HG02610 (cell line): ENCODE measurements around the gene TAF1B.

ENCODE experiments used
- ATAC-seq: cut with Tn5 transposase; IDR thresholded peaks from one replicate; pipeline ENCODE4 v1.9.1; 2021; ENCODE audit warnings: mild to moderate bottlenecking, moderate library complexity; ENCODE audit not compliant: unreplicated experiment

The TAF1B gene

GRCh38 chr2:9843229-9844035 lies at the start of gene TAF1B:
Gene TAF1B, plus strand, starts transcription at chr2:9843474. Its CDS starts 68 bp downstream, at chr2:9843542.
- ATAC-seq: peak; percentile 89

GRCh38 chr2:9793918-9794717 lies 49.2 kb upstream of the TAF1B start:
- ATAC-seq: no peak

- ATAC-seq: no peak
Observed at GRCh38 chr2:9795071-9795470, 48.2 kb upstream of the TAF1B start.

DNA sequence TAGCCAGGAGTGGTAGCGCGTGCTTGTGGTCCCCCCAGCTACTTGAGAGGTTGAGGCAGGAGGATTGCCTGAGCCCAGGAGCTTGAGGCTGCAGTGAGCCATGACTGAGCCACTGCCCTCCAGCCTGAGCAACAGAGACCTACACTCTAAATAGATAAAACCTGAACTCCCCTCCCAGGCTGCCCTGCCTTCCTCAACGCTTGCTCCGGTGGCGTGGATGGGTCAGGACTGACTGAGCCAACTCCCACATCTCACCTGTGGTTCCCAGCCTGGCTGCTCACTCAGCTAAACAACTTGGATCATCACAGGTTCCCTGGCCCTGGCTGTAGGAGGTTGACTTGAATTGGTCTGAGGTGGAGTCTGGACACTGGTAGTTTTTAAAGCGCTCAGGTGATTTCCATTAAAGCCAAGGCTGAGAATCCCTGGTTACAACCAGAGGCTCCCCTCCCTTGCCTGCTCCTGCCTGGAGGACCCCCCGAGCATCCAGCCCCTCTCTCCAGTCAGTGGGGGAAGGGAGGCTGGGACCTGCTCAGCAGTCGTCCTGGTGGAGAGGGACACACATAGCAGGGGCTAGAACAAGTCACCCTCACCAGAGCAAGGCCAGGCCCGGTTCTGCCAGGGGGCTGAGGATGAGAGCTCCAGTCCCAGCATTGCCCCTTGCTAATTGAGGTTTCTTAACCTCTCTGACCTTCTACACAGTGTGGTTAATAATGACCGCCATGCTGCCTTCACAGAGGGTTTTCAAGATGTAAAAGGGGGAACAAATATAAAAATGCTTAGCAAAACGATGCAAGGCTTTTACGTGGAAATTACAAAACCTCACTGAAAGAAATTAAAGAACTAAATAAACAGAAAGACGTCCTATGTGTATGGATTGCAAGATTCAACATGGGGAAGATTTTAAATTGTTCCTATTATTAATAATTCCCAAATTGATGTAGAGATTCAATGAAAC lies 46.9 kb upstream of the TAF1B start:
- ATAC-seq: no peak

DNA sequence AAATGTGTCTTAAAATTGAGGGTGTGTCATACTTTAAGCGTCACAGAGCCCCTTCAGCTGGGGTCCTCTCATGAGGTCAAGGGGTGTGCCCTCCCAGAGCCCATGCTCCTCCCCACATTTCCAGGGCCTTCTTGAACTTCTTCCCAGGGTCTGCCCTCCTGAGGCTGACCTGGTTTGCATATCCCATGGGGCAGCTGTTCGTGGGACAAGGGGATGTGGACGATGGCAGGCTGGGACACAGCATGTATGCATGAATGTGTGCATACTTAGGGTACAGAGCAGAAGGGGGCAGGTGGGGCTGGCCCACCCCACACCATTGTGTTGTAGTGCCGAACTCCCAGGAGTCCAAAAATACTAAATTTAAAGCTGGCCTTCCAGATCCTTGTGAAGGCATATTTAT lies 46.2 kb upstream of the TAF1B start:
- ATAC-seq: no peak

DNA sequence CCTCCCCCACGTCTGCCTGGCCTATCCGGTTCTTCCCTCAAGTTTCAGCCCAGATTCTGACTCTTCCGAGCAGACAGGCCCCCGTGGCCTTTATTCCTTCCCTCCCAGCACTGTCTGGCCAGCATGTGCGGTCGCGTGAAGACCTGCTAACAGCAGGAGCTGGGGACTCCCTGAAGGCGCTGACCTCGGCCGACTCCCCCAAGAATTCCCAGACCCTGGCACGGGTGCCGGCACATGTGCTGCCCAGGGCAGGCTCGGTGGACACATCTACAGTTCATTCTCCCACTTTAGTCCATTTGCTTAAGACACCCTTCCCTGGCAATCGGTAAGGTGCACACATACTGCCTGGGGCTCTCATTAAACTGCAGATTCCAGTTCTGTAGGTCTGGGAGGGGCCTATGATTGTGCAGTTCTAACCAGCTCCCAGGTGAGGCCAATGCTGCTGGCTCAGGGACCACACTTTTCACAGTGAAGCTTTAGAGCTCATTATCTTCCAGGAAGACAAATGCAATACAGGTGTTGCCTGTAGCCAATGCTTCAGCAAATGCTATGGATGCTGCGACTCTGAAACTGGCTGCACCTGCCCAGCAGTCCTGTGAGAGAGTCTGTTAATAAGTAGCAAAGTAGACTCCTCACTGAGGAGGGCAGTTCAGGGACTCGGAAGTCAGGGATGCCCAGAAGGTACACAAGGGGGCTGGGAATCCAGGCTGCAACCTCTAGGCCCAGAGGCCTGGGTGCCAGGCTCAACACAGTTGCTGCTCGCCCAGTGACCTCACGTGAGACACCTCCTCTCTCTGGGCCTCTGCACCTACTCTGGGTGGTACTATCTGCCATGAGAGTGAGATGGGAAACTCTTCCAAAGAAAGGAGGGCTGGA lies 45.4 kb upstream of the TAF1B start:
- ATAC-seq: no peak

- ATAC-seq: no peak
Observed at GRCh38 chr2:9799011-9799596, 44.2 kb upstream of the TAF1B start.

DNA sequence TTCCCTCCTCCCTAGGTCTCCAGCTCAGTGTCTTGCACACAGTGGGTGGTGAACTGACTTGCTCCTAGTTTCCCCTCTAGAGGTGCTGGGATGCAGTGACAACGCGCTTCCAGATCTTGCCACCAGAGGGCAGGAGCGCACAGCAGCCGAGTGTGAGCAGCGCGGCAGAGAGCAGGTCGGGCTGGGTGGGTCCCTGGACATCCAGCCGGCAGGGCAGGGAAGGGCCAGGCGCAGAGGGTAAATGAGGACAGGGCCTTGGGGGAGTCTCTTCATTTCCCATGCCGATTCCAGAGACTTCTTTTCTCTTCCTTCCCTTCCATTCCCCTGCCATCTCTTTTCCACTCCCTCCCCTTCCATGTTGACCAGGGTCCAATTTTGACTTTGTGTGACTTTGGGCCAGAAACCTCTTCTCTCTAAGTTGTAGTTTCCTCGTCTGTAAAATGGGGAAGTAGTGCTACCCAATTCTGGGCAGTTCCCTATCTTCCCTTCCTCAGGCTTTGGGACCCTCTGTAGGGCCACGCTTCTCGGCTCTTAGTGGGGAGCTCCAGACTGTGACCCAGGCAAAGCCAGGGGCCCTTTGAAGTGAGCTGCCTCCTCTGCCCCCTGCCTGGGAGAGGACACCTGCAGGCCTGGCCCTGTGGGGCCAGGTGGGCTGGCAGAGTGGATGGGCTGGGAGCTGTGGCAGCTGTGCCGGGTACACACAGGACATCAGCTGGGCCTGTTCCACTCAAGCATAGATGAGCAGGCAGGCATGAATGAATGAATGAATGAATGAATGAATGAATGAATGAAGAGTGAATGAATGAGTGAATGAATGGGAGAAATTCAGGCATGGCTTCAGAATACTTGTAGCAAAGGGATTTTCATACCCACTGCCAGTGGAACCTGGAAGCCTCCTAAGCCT lies 43.3 kb upstream of the TAF1B start:
- ATAC-seq: peak; percentile 84

- ATAC-seq: no peak
Observed at GRCh38 chr2:9800639-9800974, 42.7 kb upstream of the TAF1B start.

- no peak for ATAC-seq
Observed at GRCh38 chr2:9800975-9801726, 42.1 kb upstream of the TAF1B start.

DNA sequence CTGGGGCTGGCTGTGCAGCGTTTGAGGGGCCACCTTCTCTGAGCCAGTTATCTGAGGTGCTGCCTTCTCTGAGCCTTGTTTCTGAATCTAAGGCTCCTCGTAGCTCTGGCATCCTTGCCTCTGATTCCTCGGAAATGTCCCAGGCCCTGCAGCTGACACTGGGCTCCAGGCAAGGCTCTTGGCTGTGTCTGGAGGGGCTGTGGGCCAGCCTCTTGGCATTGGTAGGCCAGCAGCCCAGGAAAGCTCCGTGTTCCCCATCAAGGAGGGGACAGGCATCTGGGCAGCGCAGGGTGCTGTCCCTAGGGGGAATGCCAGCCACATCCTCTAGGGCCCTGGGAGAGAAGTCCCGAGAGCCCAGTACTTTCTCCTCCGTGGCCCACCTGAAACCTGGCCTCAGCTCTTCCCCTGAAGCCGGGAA lies 40.7 kb upstream of the TAF1B start:
- ATAC-seq: no peak

DNA sequence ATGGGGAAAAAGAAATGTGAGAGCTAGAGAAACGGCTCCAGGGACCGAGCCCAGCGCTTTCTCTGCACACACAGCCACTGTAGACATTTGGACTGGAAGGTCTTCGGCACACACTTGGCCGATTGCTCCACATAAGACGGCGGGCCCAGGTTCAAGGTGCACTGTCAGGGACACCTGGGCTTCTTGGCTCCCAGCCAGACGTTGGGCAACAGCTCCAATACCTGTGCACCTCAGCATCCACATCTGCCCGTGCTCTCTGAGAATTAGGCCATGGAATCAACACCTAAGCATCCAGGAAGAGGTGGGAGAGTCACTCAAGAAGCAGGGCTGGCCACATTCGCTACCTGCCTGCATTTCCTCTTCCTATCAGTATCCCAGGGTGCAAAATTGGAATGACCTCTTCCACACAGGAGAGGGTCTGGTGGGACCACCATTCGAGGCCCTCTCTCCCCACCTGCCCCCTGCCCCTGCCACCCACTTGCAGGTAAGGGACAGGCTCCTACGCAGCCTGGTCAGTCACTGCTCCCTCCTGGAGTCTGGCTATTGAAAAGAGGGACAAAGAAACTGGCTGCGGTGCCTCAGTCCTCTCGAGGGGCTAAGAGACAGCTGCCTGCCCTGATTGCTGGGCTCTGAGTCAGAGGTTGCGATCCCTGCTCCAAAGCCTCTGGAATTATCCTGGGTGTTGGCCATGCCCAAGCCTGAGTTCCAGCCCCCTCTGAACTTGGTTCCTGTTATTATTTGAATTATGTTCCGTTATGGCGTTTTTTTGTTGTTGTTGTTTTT lies 40.1 kb upstream of the TAF1B start:
- ATAC-seq: no peak

DNA sequence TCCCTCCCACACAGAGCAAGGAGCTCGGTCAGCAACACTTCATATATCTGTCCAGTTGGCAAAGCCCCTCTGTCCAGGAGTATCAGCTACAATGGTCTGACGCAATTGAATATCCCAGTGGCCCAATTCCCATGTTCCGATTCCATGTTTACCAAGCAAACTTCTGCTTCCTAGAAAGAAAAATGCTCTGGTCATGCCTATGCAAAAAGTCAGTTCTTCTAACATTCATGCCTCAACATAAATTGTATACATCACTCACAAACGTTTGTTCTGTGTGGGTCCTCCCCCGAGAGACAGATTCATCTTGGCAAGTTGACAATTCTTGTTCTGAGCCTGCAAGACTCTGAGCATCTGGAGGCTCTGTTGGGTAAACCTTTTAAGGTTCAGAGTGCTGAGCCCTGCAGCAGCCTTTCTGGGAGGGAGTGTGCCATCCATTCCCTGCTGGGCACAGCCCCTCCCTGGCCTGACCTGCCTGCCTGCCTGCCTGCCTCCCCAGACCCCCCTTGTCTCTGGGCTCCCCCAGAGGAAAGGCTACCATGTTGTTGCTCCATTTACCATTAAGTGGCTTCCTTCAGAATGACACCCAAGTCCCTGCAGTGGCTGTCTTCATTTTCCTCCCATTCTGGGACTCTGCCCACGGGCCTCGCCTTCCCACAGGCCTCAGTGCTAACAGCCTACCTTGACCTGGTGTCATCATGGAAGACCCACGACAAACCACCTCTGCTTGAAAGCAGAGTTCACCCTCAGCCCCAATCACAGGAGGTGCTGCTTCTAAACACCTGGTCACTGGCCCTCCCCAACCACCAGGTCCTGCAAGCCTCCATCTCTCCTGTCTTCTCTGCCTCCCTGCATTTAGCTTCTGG lies 37.6 kb upstream of the TAF1B start:
- no peak for ATAC-seq

DNA sequence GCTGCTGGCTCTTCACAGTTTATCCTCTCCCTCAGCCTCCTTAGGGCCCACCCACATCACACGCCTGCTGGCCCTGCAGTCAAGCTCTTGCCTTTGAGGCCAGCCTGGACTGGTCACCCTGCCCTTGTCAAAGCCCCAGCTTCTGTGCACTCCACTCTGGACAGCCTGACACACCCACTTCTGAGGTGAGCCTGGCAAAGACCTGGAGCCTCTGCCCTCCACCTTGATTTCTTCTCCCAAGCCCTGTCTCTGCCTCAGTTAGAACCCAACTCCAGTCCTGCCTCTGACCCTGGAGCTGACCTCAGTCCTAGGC lies 37.0 kb upstream of the TAF1B start:
- no peak for ATAC-seq

GRCh38 chr2:9806656-9807055 lies 36.6 kb upstream of the TAF1B start:
- ATAC-seq: no peak

DNA sequence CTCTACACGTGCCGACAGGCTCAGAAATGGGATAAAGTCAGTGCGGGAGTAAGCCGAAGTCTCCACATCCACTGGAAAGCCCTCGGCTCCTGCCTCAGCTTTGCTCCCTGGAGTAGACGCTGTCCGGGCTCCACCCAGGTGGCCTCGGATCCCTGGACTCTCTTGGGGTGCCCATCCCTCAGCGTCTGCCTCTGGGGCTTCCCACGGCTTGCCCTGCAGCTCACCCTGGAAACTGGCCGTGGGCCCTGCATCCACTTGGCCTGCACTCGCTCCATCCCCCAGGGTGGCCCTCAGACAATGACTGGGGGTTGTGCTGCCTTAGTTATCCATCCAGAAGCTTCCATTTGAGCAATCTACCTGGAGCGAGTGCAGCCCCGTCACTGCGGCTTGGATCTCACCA lies 36.2 kb upstream of the TAF1B start:
- no peak for ATAC-seq
